ENCODE results near the gene CLDN20.

CLDN20 gene

GRCh38 chr6:155259897-155260296, 3.9 kb upstream of the CLDN20 start:
- no peak for DNase-seq (ENCODE audit: low read depth)
- H3K4me3 ChIP-seq (ENCODE audit: low read length): no peak overlapping the region
- no peak for TF ChIP-seq CTCF (IDR thresholded peaks at IDR 0.05; ENCODE audit: insufficient read depth, low read depth, low read length, missing control alignments)

GRCh38 chr6:155260686-155261085, 3.1 kb upstream of the CLDN20 start:
- no peak for TF ChIP-seq CTCF (IDR thresholded peaks at IDR 0.05; ENCODE audit: insufficient read depth, low read depth, low read length, missing control alignments)
- DNase-seq (ENCODE audit: low read depth): no peak
- H3K4me3 ChIP-seq (ENCODE audit: low read length): no peak overlapping the region

GRCh38 chr6:155261111-155261900, 2.5 kb upstream of the CLDN20 start:
- no peak for DNase-seq (ENCODE audit: low read depth)
- H3K4me3 ChIP-seq (ENCODE audit: low read length): no peak overlapping the region
- peak; percentile 14 for TF ChIP-seq CTCF (IDR thresholded peaks at IDR 0.05; ENCODE audit: insufficient read depth, low read depth, low read length, missing control alignments)

- no peak for DNase-seq (ENCODE audit: low read depth)
- H3K4me3 ChIP-seq (ENCODE audit: low read length): no peak overlapping the region
- TF ChIP-seq CTCF (IDR thresholded peaks at IDR 0.05; ENCODE audit: insufficient read depth, low read depth, low read length, missing control alignments): no peak
Measured at GRCh38 chr6:155262655-155263054, 1.2 kb upstream of the CLDN20 start.

- DNase-seq (ENCODE audit: low read depth): peak; percentile 34
- no peak for TF ChIP-seq CTCF (IDR thresholded peaks at IDR 0.05; ENCODE audit: insufficient read depth, low read depth, low read length, missing control alignments)
- no peak overlapping the region for H3K4me3 ChIP-seq (ENCODE audit: low read length)
Measured at GRCh38 chr6:155264693-155265320, 994 bp downstream of the CLDN20 start.

- DNase-seq (ENCODE audit: low read depth): no peak
- no peak overlapping the region for H3K4me3 ChIP-seq (ENCODE audit: low read length)
- TF ChIP-seq CTCF (IDR thresholded peaks at IDR 0.05; ENCODE audit: insufficient read depth, low read depth, low read length, missing control alignments): no peak
Measured at GRCh38 chr6:155265843-155266535, 2.2 kb downstream of the CLDN20 start.

Measured in epithelial cell of esophagus (primary cell).